Erythroblast (primary cell): ENCODE results near the gene MYL12B.
"Not testable (repeated sequence)": the region's sequence is repeated elsewhere in the genome, so short reads cannot be mapped to it uniquely, and the experiment has no call there.

Experiments used
- DNase-seq, 2 experiments: peaks; one replicate each; lab custom pipeline; 2025; lab: John Stamatoyannopoulos, UW
- GATA1 ChIP-seq: IDR thresholded peaks from 2 replicates; pipeline ENCODE4 v1.6.1; 2011; ENCODE audit warnings: low read depth, mild to moderate bottlenecking, control low read depth, low read length, moderate library complexity
- POLR2A ChIP-seq: IDR thresholded peaks from 2 replicates; pipeline ENCODE4 v1.6.1; 2011; ENCODE audit warnings: mild to moderate bottlenecking, low read length

The MYL12B gene

DNA sequence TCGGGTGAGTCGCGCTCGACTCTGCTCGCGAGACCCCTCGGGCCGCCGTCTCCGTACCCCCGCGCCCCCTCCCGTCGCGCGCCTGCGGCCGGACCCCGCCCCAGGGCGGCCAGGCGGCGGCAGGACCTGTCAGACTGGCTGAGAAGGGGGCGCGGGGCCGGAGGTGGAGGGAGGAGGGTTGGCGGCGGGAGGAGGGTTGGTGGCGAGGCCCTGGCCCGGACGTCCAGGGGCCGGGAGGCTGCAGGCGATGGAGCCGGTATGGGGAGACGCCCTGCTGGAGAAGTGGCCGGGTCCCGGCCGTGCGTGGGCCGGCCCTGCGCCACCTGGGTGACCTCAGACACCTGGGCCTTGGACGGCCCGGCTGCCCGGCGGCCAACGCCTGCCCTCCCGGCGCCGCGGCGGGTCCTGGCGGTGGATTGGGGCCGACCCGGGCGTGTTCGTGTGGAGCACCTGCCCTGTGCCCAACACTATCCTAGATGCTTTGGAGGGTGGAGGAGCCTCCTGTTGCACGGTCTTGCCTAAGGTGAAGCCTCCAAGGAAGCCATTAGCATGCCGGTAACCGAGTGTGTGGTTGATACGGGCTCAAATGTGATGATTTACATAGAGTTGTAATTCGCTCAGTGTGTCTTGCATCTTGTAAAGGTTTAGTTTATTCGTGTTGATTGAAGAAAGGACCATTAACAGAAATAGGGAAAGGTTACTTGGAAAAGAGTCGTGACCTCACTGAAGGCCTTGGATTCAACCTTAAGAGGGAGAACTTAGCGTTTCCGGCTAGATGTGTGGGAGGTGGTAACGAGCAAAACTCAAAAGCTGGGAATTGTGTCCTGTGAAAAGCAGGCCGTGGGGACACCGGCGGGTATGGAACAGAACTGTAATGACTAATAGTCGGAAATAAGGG lies 550 bp downstream of the MYL12B start:
- peak; percentile 71 to 85 for DNase-seq
- TF ChIP-seq GATA1 (no peak), POLR2A (no peak)

DNA sequence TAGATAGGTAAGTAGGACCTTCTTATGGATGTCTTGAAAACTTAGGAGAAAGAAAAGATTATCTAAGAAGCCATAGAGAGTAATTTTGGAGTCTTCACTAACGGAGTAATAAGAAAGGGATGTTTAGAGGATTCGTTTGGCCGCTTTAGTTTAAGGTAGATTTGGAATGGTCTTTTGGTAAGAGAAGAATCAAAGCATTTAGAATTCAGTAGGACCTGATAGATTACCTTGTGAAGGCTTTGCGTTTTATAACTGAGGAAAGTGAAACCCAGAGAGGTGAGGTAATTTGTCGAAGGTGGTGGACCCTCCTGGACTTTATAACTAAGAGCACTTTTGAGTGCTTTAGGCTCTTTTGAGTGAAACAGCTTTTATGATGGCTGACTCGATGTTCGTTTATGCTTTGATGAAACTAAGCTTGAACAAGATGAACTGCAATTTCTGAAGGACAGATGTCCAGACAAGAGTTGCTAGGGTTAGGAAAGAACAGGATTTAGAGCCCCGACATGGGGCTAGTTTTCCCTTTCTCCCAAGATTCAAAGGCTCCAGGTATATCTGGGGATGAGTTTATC lies 1.3 kb downstream of the MYL12B start:
- no peak for DNase-seq
- TF ChIP-seq POLR2A = no peak
- TF ChIP-seq GATA1 = no peak

DNA sequence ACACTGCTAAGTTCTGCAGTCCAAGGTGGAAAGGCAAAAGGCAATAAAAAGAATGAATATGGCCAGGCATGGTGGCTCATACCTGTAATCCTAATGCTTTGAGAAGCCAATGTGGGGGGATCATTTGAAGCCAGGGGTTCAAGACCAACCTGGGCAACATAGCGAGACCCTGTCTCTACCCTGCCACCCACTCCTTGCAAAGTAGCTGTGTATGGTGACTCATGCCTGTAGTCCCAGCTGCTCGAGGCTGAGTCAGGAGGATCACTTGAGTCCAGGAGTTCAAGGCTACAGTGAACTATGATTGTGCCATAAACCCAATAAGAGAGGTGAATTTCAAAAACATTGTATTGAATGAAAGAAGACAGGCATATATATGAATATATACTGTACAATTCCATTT lies 2.4 kb downstream of the MYL12B start:
- peak; percentile 40 to 57 for DNase-seq
- TF ChIP-seq POLR2A (no peak), GATA1 (no peak)

DNA sequence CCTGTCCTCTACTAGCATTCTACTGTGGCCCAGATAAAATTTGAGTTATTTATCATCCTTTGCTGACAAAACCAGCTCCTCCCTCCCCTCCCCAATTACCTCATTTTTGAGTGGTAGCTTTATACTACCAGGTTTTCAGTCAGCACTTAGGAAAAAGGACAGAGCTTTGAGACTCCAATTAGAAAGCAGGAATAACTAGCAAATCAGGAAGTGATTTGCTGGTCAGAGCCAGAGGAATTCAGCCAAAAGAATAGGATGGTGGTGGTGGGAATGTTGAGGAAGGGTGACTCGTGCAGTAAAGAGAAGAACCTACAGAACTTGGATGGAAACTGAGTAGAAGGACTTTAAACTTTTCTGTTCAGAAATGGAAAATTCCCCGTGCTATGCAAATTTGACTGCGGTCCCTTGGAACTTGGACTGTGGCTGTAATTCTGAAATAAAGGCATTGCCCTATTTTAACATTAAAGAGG lies 3.7 kb downstream of the MYL12B start:
- TF ChIP-seq GATA1 (no peak), POLR2A (no peak)
- peak; percentile 28 to 29 for DNase-seq

DNA sequence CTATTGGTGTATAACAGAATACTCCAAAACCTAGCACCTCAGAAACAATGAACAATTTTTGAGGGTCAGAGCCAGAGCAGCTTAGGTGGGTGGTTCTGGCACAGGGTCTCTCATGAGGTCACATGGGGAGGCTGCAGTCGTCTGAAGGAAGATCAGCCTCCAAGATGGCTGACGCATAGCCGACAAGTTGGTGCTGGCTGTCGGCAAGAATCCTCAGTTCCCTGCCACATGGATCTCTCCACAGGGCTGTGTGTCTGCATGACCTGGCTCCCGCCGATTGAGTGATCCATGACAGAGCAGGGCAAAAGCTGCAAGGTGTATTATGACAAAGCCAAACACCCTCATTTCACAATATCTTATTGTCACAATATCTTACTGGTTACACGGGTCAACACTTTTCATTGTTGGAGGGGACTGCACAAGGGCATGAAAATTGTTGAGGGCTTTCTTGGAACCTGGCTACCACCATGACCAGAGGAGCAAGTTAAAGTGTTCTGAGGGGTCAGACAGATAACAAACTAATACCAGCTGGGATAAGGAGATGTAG lies 4.2 kb downstream of the MYL12B start:
- no peak for DNase-seq

DNA sequence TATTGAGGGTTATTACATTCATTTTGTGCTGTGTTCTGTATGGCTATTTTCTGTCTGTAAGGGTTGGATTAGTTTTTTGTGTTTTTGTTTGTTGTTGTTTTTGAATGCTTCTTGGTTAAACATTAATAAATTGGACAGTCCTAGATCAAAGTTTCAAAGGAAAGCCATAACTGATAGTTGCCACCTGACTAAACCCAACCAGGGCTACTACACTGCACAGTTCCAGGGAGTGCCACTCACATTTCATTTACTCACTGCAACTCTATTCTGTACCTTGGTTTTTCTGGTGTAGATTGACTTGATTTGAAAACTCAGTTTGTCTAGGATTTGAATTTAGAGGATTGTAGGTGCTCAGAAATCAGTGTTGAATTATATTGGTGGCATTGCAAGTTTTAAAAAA lies 6.4 kb downstream of the MYL12B start:
- DNase-seq = no peak
- TF ChIP-seq GATA1 (no peak), POLR2A (no peak)

More for the DNA sequence above, 4.2 kb downstream of the MYL12B start:
- TF ChIP-seq GATA1 (no peak), POLR2A (no peak)

DNA sequence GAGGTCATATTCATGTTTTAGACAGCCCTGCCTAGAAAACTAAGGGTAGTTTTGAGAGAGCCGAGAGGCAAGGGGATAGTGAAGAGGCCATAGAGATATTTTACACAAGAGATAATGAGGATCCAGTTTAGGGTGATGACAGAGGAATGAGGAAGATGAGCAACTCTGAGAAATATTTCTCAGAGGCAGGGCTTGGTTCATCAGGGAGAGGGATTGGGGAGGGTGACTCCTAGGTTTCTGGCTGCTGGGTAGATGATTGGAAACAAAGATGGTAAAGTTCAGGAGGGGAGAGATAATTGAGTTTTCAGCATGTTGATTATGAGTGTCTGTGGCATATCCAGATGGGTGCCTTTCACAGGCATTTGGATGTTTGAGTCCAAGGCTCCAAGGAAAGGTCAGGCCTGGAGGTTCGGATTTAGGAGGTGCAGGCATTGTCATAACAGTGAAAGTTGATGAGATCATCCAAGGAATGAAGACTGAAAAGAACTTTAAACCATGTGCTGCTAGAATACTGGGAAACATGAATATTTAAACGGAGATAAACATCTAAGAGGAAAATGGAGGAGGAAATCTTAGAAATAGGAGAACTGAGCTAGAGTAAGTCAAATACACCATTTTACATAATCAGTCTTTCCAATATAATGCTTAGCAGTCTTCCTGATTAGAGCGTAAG lies 7.4 kb downstream of the MYL12B start:
- peak in 1 of 2 experiments; percentile 32 for DNase-seq
- TF ChIP-seq GATA1 (no peak), POLR2A (no peak)

DNA sequence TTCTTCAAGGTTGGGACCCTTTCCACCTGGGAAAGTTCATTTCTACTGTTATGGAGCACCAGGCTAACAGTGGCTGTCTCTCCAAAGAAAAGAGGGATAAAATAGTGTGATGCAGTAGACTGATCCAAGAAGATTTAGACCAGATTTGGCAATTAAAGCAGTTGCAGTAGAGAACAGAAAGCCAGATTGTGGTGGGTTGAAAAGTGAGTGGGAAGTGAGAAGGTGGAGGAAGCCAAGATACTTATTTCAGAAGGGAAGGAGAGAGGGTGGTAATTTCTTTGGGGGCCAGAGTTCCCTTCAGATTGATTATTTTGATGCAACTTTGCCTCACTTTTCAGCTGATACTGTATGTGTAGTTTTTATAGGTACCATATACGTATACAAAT lies 8.0 kb downstream of the MYL12B start:
- no peak for TF ChIP-seq POLR2A
- no peak for TF ChIP-seq GATA1
- DNase-seq = no peak

DNA sequence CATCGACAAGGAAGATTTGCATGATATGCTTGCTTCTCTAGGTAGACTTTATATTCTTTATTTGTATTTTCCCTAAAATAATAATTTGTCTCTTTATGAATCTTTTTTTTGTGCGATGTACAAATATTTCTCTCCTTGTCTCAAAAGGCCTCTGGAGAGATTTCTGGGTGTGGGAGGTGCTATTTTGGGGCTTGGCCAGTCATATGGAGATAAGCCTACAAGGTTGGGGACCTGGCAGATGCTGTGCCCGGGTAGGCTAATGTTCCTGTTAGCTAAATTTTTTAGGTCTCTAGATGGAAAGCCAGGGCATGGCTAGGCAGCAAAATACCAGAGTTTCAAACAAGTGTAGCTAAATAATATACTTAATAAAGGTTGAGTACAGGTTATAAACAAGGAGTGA lies 11.1 kb downstream of the MYL12B start:
- DNase-seq = no peak
- TF ChIP-seq POLR2A (no peak), GATA1 (no peak)

DNA sequence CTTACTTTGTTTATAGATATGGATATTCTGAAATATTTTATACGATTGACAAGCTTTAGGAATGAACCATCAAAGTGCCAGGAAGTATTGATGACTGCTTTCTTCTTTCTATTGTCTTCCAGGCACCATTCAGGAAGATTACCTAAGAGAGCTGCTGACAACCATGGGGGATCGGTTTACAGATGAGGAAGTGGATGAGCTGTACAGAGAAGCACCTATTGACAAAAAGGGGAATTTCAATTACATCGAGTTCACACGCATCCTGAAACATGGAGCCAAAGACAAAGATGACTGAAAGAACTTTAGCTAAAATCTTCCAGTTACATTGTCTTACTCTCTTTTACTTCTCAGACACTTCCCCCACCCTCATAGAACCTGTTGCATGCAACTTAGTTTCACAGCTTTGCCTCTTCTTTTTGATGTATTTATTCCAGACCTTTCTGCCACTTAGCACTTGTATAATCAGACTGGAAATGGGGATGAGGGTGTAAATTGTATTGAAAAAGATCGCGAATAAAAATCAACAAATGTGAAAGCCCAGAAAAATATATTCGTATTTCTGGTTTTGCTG lies 15.8 kb downstream of the MYL12B start:
- DNase-seq = not testable (repeated sequence)

DNA sequence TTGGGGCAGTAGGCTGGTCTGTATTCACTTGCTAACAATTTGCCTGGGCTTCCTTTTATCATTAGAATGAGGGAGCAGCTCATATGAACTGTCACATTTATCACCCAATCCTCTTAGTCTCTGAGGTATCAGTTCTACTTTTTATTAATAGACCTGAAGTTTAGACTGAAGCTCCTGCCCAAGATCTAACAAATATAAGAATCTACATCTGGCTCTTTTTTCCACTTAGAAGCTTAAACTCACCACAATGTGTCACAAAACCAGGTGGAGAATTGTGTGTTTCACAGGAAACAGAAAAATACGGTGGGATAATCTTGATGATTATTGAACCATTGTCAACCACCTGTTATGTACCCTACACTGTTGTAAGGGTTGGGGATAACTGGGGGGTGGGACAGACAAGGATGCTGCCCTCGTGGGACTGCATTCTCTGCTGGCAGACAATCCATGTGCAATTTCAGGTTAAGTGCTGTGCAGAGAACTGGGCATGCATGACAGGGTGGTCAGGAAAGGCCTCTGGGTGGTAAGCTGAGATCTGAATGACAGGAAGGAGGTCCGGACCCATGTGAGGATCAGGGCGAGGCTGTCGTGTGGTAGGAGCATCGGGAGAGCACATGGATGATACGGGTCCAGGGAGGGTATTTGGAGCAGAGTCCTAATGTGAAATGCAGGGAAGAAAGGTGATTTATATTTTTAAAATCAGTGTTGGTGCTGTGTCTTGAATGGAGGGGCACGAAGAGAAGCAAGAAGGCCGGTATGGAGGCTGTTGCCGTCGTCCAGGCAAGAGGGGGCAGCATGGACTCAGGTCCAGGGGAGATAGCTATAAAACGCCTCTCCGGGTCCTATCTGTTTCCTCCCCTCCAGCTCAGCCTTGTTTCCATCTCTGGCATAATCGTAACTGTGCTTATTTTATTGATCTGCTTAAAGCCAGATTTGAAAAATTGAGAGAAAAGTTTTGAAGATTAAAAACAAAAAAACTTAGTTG lies 17.6 kb downstream of the MYL12B start:
- no peak for DNase-seq
- TF ChIP-seq GATA1 (no peak), POLR2A (no peak)
